HFFc6 (cell line): Measurements from ENCODE around the gene RELN. TPM values are rescaled to one million over a fixed set of nuclear protein-coding genes. Genes with fewer than 3 reads are reported as not detected.

Experiments
- DNase-seq: peaks from one replicate; pipeline ENCODE4 v3.0.0-alpha.2; 2018
- H3K27ac Mint-ChIP-seq: 2 replicates; pipeline ENCODE4 v1.8.0; 2020; ENCODE audit warnings: mild to moderate bottlenecking, mixed read lengths
- H3K27me3 Mint-ChIP-seq: 2 replicates; pipeline ENCODE4 v1.8.0; 2021; ENCODE audit warnings: mild to moderate bottlenecking, moderate library complexity, mixed read lengths; ENCODE audit not compliant: insufficient read depth
- H3K36me3 Mint-ChIP-seq: 2 replicates; pipeline ENCODE4 v1.8.0; 2021; ENCODE audit warnings: low read depth, mixed read lengths
- H3K4me1 Mint-ChIP-seq: 2 replicates; pipeline ENCODE4 v1.8.0; 2020; ENCODE audit warnings: low read depth, mixed read lengths
- H3K4me3 Mint-ChIP-seq: 2 replicates; pipeline ENCODE4 v1.8.0; 2020; ENCODE audit warnings: mild to moderate bottlenecking, moderate library complexity, mixed read lengths
- H3K9me3 Mint-ChIP-seq: 2 replicates; pipeline ENCODE4 v1.8.0; 2020; ENCODE audit warnings: mild to moderate bottlenecking, mixed read lengths
- CTCF ChIP-seq: fragments of 200-600 bp; sonication (generic); IDR thresholded peaks from 2 replicates; pipeline ENCODE4 v1.5.0; 2021; ENCODE audit warnings: antibody characterized with exemption, mild to moderate bottlenecking
- total RNA-seq, 6 experiments: library from RNA; stranded (reverse); fragmentation: NEBNext Ultra II Directional; extraction: Animal tissue kit (Norgen Biotek cat#: 25700); gene quantifications; 2 replicates in 1 of 6; 3 replicates in 5 of 6; pipeline ENCODE4 v1.2.3, GENCODE V29; 2021

RELN gene
- total RNA-seq, 6 experiments from 2014 or later = 0.02 to 0.24 (median 0.03) TPM

GRCh38 chr7:103985565-103986126 lies 3.8 kb downstream of the RELN start:
- Mint-ChIP-seq H3K9me3 (no peaks in the 10 kb centered on the region), H3K27me3 (peaks cover 22% of the 10 kb centered on the region), H3K36me3 (no peaks in the 10 kb centered on the region), H3K4me1 (peaks cover 6% of the 10 kb centered on the region), H3K4me3 (no peak overlapping the region), H3K27ac (no peak overlapping the region)
- DNase-seq = no peak
- TF ChIP-seq CTCF = no peak

GRCh38 chr7:103984050-103984449 lies 5.4 kb downstream of the RELN start:
- DNase-seq = no peak
- Mint-ChIP-seq H3K27me3 (peaks cover 16% of the 10 kb centered on the region), H3K4me3 (no peak overlapping the region), H3K4me1 (no peaks in the 10 kb centered on the region), H3K36me3 (no peaks in the 10 kb centered on the region), H3K27ac (no peak overlapping the region), H3K9me3 (no peaks in the 10 kb centered on the region)
- no peak for TF ChIP-seq CTCF

- no peaks in the 10 kb centered on the region for H3K4me1 Mint-ChIP-seq
- no peak for TF ChIP-seq CTCF
- no peak overlapping the region for H3K4me3 Mint-ChIP-seq
- no peak for DNase-seq
- no peaks in the 10 kb centered on the region for H3K36me3 Mint-ChIP-seq
- H3K9me3 Mint-ChIP-seq = no peaks in the 10 kb centered on the region
- H3K27me3 Mint-ChIP-seq = peaks cover 11% of the 10 kb centered on the region
- no peak overlapping the region for H3K27ac Mint-ChIP-seq
These were observed 6.1 kb downstream of the RELN start for GRCh38 chr7:103983201-103983977.

DNA sequence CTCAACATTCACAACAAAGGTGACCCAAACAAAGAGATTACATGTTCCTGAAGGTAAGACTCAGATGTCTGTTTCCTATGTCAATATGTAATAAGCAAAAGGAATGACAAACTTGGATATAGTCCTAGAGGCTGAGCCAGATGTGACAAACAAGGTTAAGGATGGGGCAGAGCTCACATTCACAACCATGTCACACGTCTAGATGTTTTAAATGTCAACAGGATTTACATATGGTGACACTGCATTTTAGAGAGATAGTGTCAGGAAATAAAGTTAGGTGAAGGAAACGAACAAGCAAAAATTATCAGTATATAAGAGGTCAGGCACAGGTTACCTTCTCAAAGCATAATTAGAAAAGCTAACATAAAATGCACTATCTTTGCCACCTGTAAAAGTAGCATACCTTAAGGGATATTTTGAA lies 8.4 kb downstream of the RELN start:
- no peak for DNase-seq
- peaks cover 9% of the 10 kb centered on the region for H3K27me3 Mint-ChIP-seq
- no peaks in the 10 kb centered on the region for H3K36me3 Mint-ChIP-seq
- no peaks in the 10 kb centered on the region for H3K9me3 Mint-ChIP-seq
- H3K27ac Mint-ChIP-seq = no peak overlapping the region
- no peaks in the 10 kb centered on the region for H3K4me1 Mint-ChIP-seq
- TF ChIP-seq CTCF = no peak
- no peak overlapping the region for H3K4me3 Mint-ChIP-seq

DNA sequence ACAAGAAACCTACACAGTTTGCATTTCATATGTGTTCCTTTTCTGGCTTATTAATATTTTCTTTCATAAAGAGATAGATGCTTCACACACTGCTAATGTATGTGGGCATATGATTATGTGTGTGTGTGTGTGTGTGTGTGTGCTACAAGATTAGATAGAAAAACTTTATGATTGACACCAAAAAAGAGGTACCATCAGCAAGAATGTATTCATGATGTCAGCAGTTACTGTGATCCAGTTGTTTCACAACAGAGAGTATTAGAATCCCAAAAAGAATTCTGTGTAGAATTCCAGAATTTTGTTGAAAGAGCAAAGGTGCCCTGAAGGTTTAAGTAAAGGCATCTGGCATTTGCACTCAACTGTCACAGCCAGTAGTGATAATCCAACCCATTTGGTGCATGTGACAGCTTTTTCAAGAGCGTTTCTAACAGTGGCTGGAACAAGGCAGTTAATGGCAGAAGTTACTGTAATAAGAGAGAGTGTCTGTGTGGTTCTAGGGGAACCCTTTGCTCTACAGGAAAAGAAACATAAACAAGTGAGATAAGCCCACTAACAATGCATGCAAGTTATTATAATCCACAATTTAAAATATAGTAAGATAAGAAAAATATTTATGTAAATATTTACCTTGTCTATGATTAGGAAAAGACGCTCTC lies 16.6 kb downstream of the RELN start:
- Mint-ChIP-seq H3K27me3 (peaks cover 5% of the 10 kb centered on the region), H3K27ac (no peak overlapping the region), H3K4me1 (no peaks in the 10 kb centered on the region), H3K9me3 (no peaks in the 10 kb centered on the region), H3K4me3 (no peak overlapping the region), H3K36me3 (no peaks in the 10 kb centered on the region)
- TF ChIP-seq CTCF = no peak
- DNase-seq = no peak
